Naive thymus-derived CD4-positive, alpha-beta T cell (primary cell): ENCODE data around the gene WDR82. TPM values are rescaled to one million over a fixed set of nuclear protein-coding genes. Genes with fewer than 3 reads are reported as not detected.

Experiments used
- microRNA-seq: library from miRNA; unstranded; fragments of <30 nt; microRNA quantifications from one replicate; pipeline ENCODE4 v1.2.0, GENCODE V29; 2022; ENCODE audit warnings: borderline microRNAs expressed
- polyA plus RNA-seq, 2 donors: library from polyadenylated mRNA; unstranded; fragments of 300-500 nt; fragmentation: Illumina TruSeq; gene quantifications; one replicate each; pipeline ENCODE4 v1.2.3, GENCODE V29; 2021
- total RNA-seq, 6 experiments: library from RNA in 5 of 6; stranded (reverse) in 5 of 6; gene quantifications; 1 replicate in 5 of 6; 2 replicates in 1 of 6; pipeline ENCODE4 v1.2.3 and lab custom pipeline; 2021 to 2026

The WDR82 gene
- total and polyA plus RNA-seq, 7 experiments from 2014 or later: 112 to 181 (median 135) TPM

Small RNAs within 50 kb of the gene (microRNA-seq; reads per million reads assigned to microRNA genes)
- gene MIR135A1: not detected
- 436,790 reads per million, percentile 100 among the genes with 10 or more reads in this experiment for gene MIRLET7G

Other genes starting within 250 kb of the WDR82 start
- 10 to 100 TPM; 12.6 to 41.5 (median 40.4) TPM for gene DUSP7, start 222.1 kb downstream of the WDR82 start, total RNA-seq
- 1 to 10 TPM; 4.9 to 6.9 TPM for gene DUSP7, start 222.1 kb downstream of the WDR82 start, polyA plus RNA-seq
- gene POC1A, start 124.2 kb downstream of the WDR82 start, total RNA-seq: 10 to 100 TPM in 1 of 5 experiments, 1 to 10 TPM in 2, under 1 TPM in 2; 0.58 to 19.7 (median 1.2) TPM
- gene POC1A, start 124.2 kb downstream of the WDR82 start, polyA plus RNA-seq: 1 to 10 TPM; 1.8 to 2.5 TPM
- 10 to 100 TPM; 12.6 to 74.3 (median 27.4) TPM for gene ALAS1, start 80.5 kb downstream of the WDR82 start, total RNA-seq
- gene ALAS1, start 80.5 kb downstream of the WDR82 start, polyA plus RNA-seq: 10 to 100 TPM; 18.7 to 37.6 TPM
- 1 to 10 TPM in 3 of 5 experiments, under 1 TPM in 2; 0.27 to 2.5 (median 1.6) TPM for gene TLR9, start 53.0 kb downstream of the WDR82 start, total RNA-seq
- gene TLR9, start 53.0 kb downstream of the WDR82 start, polyA plus RNA-seq: under 1 TPM in 1 of 2 donors, not detected in 1; 0.16 TPM
- gene TWF2, start 39.5 kb downstream of the WDR82 start, total RNA-seq: 100 to 1,000 TPM in 1 of 5 experiments, 10 to 100 TPM in 4; 38.7 to 110 (median 63.7) TPM
- 100 to 1,000 TPM; 104 to 147 TPM for gene TWF2, start 39.5 kb downstream of the WDR82 start, polyA plus RNA-seq
- gene PPM1M, start 32.9 kb downstream of the WDR82 start, total RNA-seq: 10 to 100 TPM; 55.8 to 81.0 (median 74.5) TPM
- 100 to 1,000 TPM in 1 of 2 donors, 10 to 100 TPM in 1; 68.8 to 135 TPM for gene PPM1M, start 32.9 kb downstream of the WDR82 start, polyA plus RNA-seq
- gene GLYCTK, start 9.2 kb upstream of the WDR82 start, total RNA-seq: 10 to 100 TPM; 24.3 to 38.3 (median 32.8) TPM
- gene GLYCTK, start 9.2 kb upstream of the WDR82 start, polyA plus RNA-seq: 10 to 100 TPM in 1 of 2 donors, 1 to 10 TPM in 1; 8.0 to 15.5 TPM
- 10 to 100 TPM; 32.1 to 69.2 (median 49.0) TPM for gene DNAH1, start 37.7 kb upstream of the WDR82 start, total RNA-seq
- gene DNAH1, start 37.7 kb upstream of the WDR82 start, polyA plus RNA-seq: 1 to 10 TPM in 1 of 2 donors, under 1 TPM in 1; 0.35 to 1.7 TPM
- 100 to 1,000 TPM in 2 of 5 experiments, 10 to 100 TPM in 3; 86.7 to 116 (median 92.5) TPM for gene BAP1, start 131.4 kb upstream of the WDR82 start, total RNA-seq
- gene BAP1, start 131.4 kb upstream of the WDR82 start, polyA plus RNA-seq: 10 to 100 TPM; 13.6 to 26.6 TPM
- gene PHF7, start 132.0 kb upstream of the WDR82 start, total RNA-seq: 10 to 100 TPM; 13.7 to 18.7 (median 15.5) TPM
- gene PHF7, start 132.0 kb upstream of the WDR82 start, polyA plus RNA-seq: 1 to 10 TPM; 7.6 to 8.9 TPM
- under 1 TPM in 2 of 5 experiments, not detected in 3; 0.10 to 0.24 TPM for gene SEMA3G, start 166.5 kb upstream of the WDR82 start, total RNA-seq
- gene SEMA3G, start 166.5 kb upstream of the WDR82 start, polyA plus RNA-seq: not detected
- 1 to 10 TPM; 2.2 to 8.4 (median 6.5) TPM for gene TNNC1, start 175.4 kb upstream of the WDR82 start, total RNA-seq
- gene TNNC1, start 175.4 kb upstream of the WDR82 start, polyA plus RNA-seq: 1 to 10 TPM in 1 of 2 donors, under 1 TPM in 1; 0.73 to 1.5 TPM
- 100 to 1,000 TPM in 4 of 5 experiments, 10 to 100 TPM in 1; 86.8 to 210 (median 162) TPM for gene NISCH, start 177.0 kb upstream of the WDR82 start, total RNA-seq
- 10 to 100 TPM; 21.4 to 35.0 TPM for gene NISCH, start 177.0 kb upstream of the WDR82 start, polyA plus RNA-seq
- gene STAB1, start 216.7 kb upstream of the WDR82 start, total RNA-seq: 100 to 1,000 TPM in 1 of 5 experiments, 10 to 100 TPM in 3, under 1 TPM in 1; 0.27 to 122 (median 26.1) TPM
- gene STAB1, start 216.7 kb upstream of the WDR82 start, polyA plus RNA-seq: not detected